Stimulated activated CD8-positive, alpha-beta memory T cell treated with anti-CD3 and anti-CD28 coated beads, Interleukin-2, amount 100 ng/mL, for 1 hour (primary cell): ENCODE data around the gene UTP14A.
"Not testable (repeated sequence)": the region's sequence is repeated elsewhere in the genome, so short reads cannot be mapped to it uniquely, and the experiment has no call there.

ENCODE experiments used
- DNase-seq, 2 donors: peaks; one replicate each; pipeline ENCODE4 v3.0.0-alpha.2; 2020; ENCODE audit warnings: low read depth in 2 of 2

UTP14A gene

GRCh38 chrX:129905787-129906580 lies at the start of gene UTP14A:
Gene UTP14A, plus strand, starts transcription at chrX:129906164. Its CDS starts 47 bp downstream, at chrX:129906211.
- peak; percentile 66 to 67 for DNase-seq

DNA sequence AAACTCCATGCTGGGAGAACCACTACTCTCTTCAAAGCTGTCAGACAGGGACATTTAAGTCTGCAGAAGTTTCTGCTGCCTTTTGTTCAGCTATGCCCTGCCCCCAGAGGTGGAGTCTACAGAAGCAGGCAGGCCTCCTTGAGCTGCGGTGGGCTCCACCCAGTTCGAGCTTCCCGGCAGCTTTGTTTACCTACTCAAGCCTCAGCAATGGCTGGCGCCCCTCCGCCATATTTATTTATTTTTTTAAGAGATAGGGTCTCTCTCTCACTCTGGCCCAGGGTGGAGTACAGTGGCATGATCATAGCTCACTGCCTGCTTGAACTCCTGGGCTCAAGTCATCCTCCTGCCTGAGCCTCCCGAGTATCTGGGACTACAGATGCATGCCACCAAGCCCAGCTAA lies 46.8 kb upstream of the UTP14A start:
- DNase-seq: not testable (repeated sequence)

DNA sequence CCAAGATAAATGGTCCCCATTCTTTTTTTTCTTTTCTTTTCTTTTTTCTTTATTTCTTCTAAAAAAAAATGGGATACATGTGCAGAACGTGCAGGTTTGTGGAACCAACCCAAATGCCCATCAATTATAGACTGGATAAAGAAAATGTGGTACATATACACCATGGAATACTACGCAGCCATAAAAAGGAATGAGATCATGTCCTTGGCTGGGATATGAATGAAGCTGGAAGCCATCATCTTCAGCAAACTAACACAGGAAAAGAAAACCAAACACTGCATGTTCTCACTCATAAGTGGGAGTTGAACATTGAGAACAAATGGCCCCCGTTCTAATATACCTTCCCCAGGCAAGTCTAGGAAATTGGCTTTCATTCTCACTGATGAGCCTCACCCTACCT lies 39.6 kb upstream of the UTP14A start:
- not testable (repeated sequence) for DNase-seq

DNA sequence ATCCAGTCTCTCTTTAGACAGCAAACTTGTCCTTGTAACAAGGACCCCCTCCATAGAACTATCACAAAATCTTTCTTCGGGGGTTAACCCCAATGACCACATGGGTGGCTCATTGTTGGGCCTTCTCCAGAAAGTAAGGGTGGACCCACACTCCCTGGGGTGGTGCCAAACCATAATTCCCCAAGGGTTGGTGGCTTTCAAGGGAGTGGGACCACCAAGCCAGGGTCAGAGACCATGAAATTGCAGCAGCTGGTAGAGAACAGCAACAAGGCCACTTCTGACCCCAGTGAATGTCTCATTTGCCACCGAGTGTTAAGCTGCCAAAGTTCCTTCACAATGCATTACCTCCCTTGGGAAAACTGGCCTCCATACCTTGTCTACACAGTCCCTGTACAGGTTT lies 33.4 kb upstream of the UTP14A start:
- no peak for DNase-seq

DNA sequence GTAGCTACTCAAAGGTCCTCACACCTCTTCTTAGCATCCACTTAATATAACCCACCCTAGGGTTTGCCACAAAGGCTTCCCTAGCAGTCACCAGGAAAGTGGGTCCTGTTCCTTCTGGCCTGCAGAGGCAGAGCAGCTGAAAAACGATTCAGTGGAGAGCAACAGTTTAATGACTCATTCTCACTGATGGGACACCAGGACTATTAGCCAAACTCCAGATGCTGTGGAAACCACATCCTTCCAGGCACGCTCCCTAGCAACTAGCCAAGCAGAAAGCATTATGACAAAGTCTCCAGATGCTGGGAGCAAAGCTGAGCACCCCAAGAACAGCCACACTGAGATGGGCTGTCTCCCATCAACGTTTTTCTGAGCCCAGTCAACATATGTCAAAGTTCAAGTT lies 30.3 kb upstream of the UTP14A start:
- DNase-seq: no peak

DNA sequence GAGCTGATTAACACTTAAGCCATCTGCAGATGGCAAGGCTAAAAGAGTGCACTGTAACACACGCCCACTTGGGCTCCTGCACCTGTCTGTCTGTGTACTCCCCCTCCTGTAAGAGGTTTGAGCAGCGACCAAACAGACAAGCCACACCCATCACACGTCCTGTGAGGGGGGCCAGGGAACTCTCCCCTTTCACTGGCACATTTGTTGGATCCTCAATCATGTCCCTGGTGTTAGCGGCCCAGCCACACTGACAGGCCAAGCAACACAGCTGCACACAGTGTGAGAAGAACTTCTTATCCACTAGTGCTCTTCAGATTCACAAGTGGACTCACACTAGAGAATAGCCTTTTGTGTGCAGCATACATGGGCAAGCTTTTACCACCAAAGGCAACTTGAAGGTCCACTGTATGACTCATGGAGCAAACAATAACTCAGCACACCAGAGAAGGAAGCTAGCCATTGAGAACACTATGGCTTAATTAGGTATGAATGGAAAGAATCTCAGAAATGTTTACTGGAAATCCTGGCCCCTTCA lies 29.1 kb upstream of the UTP14A start:
- no peak for DNase-seq

- DNase-seq: no peak
Measured at GRCh38 chrX:129877401-129877800, 28.6 kb upstream of the UTP14A start.

DNA sequence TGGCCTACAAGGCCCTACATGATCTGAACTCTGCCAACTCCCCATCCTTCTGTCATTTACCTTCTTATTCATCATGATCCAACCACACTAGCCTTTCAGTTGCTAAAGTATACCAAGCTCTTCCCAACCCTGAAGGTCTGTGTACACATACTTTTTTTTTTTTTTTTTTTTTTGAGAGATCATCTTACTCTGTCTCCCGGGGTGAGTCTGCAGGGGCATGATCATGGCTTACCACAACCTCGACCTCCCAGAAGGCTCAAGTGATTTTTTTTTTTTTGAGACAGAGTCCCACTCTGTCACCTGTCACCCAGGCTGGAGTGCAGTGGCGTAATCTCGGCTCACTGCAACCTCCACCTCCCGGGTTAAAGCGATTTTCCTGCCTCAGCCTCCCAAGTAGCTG lies 5.9 kb upstream of the UTP14A start:
- no peak for DNase-seq

GRCh38 chrX:129908636-129909035 lies 2.7 kb downstream of the UTP14A start:
- no peak for DNase-seq

- DNase-seq: peak; percentile 35 to 53
Measured at GRCh38 chrX:129925305-129926092, 19.5 kb downstream of the UTP14A start.

DNA sequence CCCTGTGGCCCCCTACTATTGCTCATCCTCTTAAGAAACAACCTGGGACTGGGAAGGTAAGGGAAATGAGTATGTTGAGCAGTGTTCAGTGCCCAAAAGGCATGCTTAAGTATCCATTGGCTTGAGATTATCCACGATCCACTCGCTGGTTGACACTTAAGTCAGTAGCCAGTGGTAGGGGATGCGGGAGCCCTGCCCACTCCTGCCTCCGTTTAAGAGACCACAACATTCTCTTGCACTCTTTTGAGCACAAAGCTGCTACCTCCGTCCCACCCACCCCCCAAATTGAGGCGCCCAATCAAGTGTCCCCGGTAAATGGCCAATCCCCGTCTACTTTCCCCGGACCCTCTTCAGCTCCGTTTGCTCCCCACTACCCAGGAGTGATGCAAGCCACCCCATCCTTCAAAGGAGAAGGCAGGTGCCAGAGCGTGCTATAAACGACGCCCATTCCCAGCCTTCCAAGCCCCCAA lies 25.0 kb downstream of the UTP14A start:
- DNase-seq: no peak

- peak in 1 of 2 donors; percentile 26 for DNase-seq
Measured at GRCh38 chrX:129931411-129932015, 25.5 kb downstream of the UTP14A start.

DNA sequence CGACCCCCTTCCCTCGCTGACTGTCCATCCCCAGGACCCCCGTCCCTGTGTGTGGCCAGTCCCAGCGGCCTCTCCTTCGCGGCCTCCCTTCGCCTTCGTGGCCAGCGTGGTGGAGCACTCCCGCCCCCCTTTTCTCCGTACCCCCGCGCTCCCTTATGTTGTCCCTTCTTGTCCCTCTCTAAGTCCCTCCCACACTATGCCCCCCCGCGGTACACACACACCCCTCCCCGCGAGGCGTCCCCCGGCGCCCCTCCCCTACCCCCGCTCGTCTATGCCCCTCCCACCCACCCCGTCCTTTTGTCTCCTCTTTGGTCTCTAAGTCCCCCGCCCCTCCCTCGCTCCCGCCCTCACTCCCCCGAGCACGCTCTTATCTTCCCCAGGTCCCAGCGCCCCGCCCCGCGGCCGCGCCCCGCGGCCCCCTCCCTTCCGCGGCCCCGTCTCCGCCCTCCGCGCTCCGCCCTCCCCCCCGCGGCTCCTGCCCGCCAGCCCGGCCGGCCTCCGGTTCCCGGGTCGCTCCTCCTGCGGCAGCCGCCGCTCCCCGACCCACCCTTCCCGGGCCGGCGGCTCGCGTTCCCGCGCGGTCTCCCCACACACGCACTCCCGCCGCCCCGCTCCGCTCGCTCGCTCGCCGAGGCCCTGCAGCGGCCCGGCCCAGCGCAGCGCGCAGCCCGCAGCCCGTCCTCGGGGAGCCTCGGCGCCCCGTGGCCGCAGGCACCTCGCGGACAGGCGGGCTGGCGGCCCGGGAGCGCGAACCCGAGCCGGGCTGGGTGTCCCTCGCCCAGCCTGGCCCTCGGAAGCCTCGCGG lies 26.3 kb downstream of the UTP14A start:
- peak; percentile 53 to 63 for DNase-seq

DNA sequence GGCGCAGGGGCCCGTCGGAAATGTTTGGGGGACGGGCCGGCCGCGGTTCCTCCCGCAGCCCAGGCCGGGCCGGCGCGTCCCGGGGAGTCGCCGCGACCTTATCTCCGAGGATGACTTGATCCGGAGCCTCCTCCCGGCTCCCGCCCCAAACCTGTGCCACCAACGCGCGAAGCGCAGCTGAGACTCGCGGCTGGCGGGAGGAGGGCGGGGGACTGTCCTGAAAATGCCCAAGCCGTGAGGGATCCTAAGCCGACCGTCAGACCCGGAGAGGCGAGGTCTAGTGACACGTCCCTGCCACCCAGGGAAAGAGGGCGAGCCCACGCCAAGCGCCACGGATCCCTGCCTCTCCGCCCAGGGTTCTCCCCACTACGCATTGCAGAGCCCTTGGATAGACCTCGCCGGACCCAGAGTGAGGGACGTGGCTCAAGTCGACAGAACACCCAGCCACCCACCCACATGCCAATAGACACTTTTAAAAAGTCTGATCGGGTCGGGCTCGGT lies 26.9 kb downstream of the UTP14A start:
- DNase-seq: no peak

GRCh38 chrX:129933700-129934099 lies 27.7 kb downstream of the UTP14A start:
- DNase-seq: no peak

GRCh38 chrX:129934461-129934860 lies 28.5 kb downstream of the UTP14A start:
- DNase-seq: no peak

DNA sequence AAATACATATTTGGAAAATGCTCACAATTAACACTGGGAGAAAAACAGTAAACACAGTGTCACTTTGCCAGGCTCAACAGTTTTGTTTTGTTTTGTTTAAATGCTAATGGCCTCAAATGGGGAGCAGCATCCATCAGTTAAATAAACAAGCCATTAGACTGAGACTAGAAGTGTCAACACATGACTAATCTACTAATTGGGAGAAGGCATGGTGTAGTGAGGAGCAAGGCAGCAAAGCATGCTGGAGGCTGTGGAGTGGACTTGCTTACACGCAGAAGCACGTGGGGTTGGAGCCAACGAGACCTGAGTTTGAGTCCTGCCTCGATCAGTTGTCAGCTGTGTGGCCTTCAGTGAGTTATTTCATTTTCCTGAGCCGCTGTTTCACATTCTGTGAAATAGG lies 29.0 kb downstream of the UTP14A start:
- no peak for DNase-seq

GRCh38 chrX:129938081-129938480 lies 32.1 kb downstream of the UTP14A start:
- no peak for DNase-seq

DNA sequence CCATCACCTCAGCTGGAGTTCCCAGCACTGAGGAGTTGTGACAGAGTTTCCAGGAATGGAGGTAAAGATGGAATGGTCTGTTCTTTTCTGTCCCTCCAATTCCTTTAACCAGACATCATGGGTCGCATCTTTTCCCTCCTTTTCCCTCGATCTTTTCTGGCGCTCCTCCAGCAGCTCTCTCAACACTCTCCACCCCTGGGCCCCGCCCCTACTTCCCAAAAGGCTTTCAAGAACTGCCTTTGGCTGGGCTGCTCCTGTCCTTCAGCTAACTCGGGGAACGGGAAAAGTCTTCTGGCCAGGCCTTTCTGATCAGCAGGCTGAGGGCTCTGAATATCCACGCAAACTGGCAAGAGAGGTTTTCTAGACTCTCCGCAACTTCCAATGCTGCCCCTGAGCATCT lies 34.0 kb downstream of the UTP14A start:
- no peak for DNase-seq

DNA sequence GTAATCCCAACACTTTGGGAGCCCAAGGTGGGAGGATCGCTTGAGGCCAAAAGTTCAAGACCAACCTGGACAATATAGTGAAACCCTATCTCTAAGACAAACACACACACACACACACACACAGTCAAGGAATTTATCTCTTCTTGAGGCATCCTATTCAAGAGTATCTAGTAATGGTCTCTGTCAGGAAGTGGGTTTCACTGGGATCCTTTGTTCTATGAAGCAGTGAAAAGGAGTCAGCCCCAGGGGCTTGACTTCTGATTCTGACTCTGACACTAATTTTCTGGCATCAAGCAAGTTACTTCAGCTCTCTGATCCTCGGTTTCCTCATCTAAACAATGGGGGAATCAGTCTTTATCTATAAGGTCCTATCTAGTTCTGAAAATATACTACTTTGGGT lies 34.8 kb downstream of the UTP14A start:
- no peak for DNase-seq

- no peak for DNase-seq
Measured at GRCh38 chrX:129945131-129945530, 39.2 kb downstream of the UTP14A start.
